GM20000 (cell line): ENCODE data around the gene CKB.
A peak's percentile ranks its signal among the peaks of the same experiment; 100 is the strongest.

Experiments
- DNase-seq: peaks from one replicate; pipeline ENCODE4 v3.0.0; 2012; ENCODE audit warnings: low spot score
- CTCF ChIP-seq: IDR thresholded peaks from 2 replicates; pipeline ENCODE4 v1.5.1; 2012; ENCODE audit warnings: mild to moderate bottlenecking, control low read depth; ENCODE audit errors: extremely low read depth, missing control alignments

The CKB gene

GRCh38 chr14:103522649-103523574 is at the start of gene CKB:
CKB (minus strand) TSS chr14:103522830; CDS start chr14:103522493, 337 bp downstream.
- no peak for TF ChIP-seq CTCF
- peak; percentile 82 for DNase-seq

- TF ChIP-seq CTCF: no peak
- DNase-seq: no peak
Observed at GRCh38 chr14:103569408-103569807, 46.8 kb upstream of the CKB start.

GRCh38 chr14:103568952-103569351 is 46.3 kb upstream of the CKB start:
- no peak for DNase-seq
- TF ChIP-seq CTCF: no peak

GRCh38 chr14:103563844-103564505 is 41.3 kb upstream of the CKB start:
- no peak for TF ChIP-seq CTCF
- DNase-seq: no peak

- no peak for DNase-seq
- no peak for TF ChIP-seq CTCF
Observed at GRCh38 chr14:103563226-103563620, 40.6 kb upstream of the CKB start.

- peak; percentile 99 for DNase-seq
- TF ChIP-seq CTCF: no peak
Observed at GRCh38 chr14:103562429-103563225, 40.0 kb upstream of the CKB start, which contains the start of the genes BAG5 and COA8. BAG5 (minus strand) TSS chr14:103562657; CDS start chr14:103561164, 1,493 bp downstream. COA8 (plus strand) TSS chr14:103562960; CDS start chr14:103563002, 42 bp downstream.

- TF ChIP-seq CTCF: no peak
- DNase-seq: no peak
Observed at GRCh38 chr14:103562179-103562428, 39.5 kb upstream of the CKB start.
